Measurements from ENCODE around the gene AGBL4. TPM values are rescaled to one million over a fixed set of nuclear protein-coding genes. Genes with fewer than 3 reads are reported as not detected.

The AGBL4 gene
- total and polyA plus RNA-seq, 2 of the 4 experiments (the other 2 are of a cell fraction) = not detected

GRCh38 chr1:48679859-48680258 lies 1343.9 kb downstream of the AGBL4 start:
- in situ Hi-C loops (cut with MboI; ENCODE audit: low sequenced_read_pairs) = loop anchor here (5.0 to 25.0 kb wide), 3 partner anchors 137 to 1665 kb away; no protein-coding TSS in a partner anchor
- Histone ChIP-seq H3K9me1 (ENCODE audit: insufficient read depth, low read length) (no peaks in the 10 kb centered on the region), H3K36me3 (ENCODE audit: control insufficient read depth, insufficient read depth, low read length) (no peaks in the 10 kb centered on the region), H2BK20ac (ENCODE audit: low read depth, low read length) (no peak overlapping the region), H2BK5ac (ENCODE audit: low read depth, low read length, poor library complexity, severe bottlenecking) (no peak overlapping the region), H3K4ac (ENCODE audit: low read depth, low read length) (no peak overlapping the region), H2BK120ac (ENCODE audit: low read depth, low read length) (no peak overlapping the region), H2AK9ac (replicated peaks; ENCODE audit: low read depth, low read length, poor library complexity) (no peak overlapping the region), H3K9me3 (ENCODE audit: control insufficient read depth, insufficient read depth, low read length) (no peaks in the 10 kb centered on the region), H3K18ac (ENCODE audit: low read depth, low read length) (no peak overlapping the region), H3K4me2 (ENCODE audit: low read depth, low read length) (no peak overlapping the region), H2AK5ac (ENCODE audit: low read depth, low read length) (no peak overlapping the region), H3K56ac (ENCODE audit: extremely low read depth, insufficient read depth, low read length) (no peak overlapping the region), H3K79me1 (ENCODE audit: low read depth in 1 of 2, low read length in 2 of 2) (no peaks in the 10 kb centered on the region), H3K27me3 (ENCODE audit: control insufficient read depth, insufficient read depth, low read length) (no peaks in the 10 kb centered on the region), H2AFZ (replicated peaks; ENCODE audit: low read length, poor library complexity) (no peak overlapping the region), H3K4me3 (ENCODE audit: insufficient read depth, low read depth, low read length) (no peak overlapping the region), H3K14ac (replicated peaks; ENCODE audit: low read depth, low read length) (no peak overlapping the region), H4K91ac (ENCODE audit: insufficient read depth, low read depth, low read length) (no peak overlapping the region), H3K4me1 (ENCODE audit: control insufficient read depth, insufficient read depth, low read length) (no peaks in the 10 kb centered on the region), H4K20me1 (ENCODE audit: insufficient read depth, low read length) (no peaks in the 10 kb centered on the region), H2BK15ac (ENCODE audit: low read depth, low read length) (no peak overlapping the region), H3K27ac (ENCODE audit: insufficient read depth, low read length) (no peak overlapping the region), H3K9ac (ENCODE audit: low read depth, low read length) (no peak overlapping the region), H3K23ac (ENCODE audit: low read depth, low read length) (no peak overlapping the region), H4K8ac (ENCODE audit: low read depth in 2 of 2, low read length in 2 of 2) (no peak overlapping the region), H4K5ac (ENCODE audit: low read depth, low read length) (no peak overlapping the region)
- ATAC-seq (ENCODE audit: low read depth) (no peak), DNase-seq (no peak)
- POLR2A ChIA-PET (ENCODE audit: unreplicated experiment) = no interaction called here
- dilution Hi-C loops (cut with HindIII; ENCODE audit: low sequenced_read_pairs, unreplicated experiment) = no loop called here
- intact Hi-C loops (cut with micrococcal nuclease) = no loop called here
- WGBS, 2 experiments (ENCODE audit: extremely low coverage in 2 of 2, insufficient read length in 1 of 2) = 40% methylated on average over 1 of the region's 6 CpGs; no CpG with 5 or more reads in 1 of the 2 experiments
- CTCF ChIA-PET = no interaction called here
- TF ChIP-seq CTCF (conservative IDR thresholded peaks at IDR 0.05; ENCODE audit: low read depth, low read length) = no peak
- TF ChIP-seq, protein P1, sequence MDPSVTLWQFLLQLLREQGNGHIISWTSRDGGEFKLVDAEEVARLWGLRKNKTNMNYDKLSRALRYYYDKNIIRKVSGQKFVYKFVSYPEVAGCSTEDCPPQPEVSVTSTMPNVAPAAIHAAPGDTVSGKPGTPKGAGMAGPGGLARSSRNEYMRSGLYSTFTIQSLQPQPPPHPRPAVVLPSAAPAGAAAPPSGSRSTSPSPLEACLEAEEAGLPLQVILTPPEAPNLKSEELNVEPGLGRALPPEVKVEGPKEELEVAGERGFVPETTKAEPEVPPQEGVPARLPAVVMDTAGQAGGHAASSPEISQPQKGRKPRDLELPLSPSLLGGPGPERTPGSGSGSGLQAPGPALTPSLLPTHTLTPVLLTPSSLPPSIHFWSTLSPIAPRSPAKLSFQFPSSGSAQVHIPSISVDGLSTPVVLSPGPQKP (IDR thresholded peaks at IDR 0.05; ENCODE audit: borderline replicate concordance, low read depth, low read length) = no peak
- TF ChIP-seq CEBPB (IDR thresholded peaks at IDR 0.05; ENCODE audit: low read depth, low read length) = no peak
- TF ChIP-seq BHLHE40 (IDR thresholded peaks at IDR 0.05; ENCODE audit: low read depth, low read length) = no peak
- BruUV-seq (replicated peaks) = no TSS peak
